Measurements from ENCODE around the gene GPATCH8. TPM values are rescaled to one million over a fixed set of nuclear protein-coding genes. Genes with fewer than 3 reads are reported as not detected.

Gene GPATCH8
- total and polyA plus RNA-seq, 5 donors from 2014 or later = 24.0 to 87.7 (median 25.5) TPM

DNA sequence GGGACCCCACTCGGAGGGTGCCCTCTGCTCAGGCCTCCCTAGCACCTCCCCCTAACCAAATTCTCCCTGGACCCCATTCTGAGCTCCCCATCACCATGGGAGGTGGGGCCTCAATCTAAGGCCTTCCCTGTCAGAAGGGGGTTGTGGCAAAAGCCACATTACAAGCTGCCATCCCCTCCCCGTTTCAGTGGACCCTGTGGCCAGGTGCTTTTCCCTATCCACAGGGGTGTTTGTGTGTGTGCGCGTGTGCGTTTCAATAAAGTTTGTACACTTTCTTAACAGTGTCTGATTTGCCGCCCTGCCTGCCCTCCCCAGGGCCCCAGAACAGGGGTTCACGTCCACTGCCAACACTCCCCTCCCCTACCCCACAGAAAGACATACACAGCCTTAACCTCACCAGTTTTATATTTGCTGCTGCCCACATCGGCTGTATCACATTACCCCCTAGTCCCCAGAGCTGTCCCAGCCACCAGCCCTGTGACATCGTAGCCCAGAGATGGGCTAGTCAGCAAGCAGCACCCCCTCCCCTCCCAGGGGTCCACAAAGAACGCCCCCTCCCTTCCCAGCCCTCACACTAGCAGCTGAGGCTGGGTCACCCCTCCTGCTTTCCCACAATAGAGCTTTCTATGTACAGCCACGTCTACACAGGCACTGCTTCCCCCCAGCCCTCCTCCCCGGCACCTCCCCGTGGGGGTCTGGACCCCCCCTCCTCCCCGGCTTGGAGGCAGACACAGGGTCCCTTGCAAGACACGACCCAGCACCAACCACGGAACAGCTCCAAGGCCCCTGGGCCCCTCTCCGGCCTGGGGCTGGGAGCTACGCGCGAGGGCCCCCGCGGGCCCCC is 150.2 kb downstream of the GPATCH8 start:
- Mint-ChIP-seq H3K4me1 (peaks cover 0 to 12% (median 1%) of the 10 kb centered on the region in 4 donors), H3K36me3 (no peaks in the 10 kb centered on the region), H3K27me3 (peaks cover 17% of the 10 kb centered on the region), H3K9me3 (peaks cover 0 to 2% (median 0%) of the 10 kb centered on the region in 7 donors), H3K4me3 (peak overlapping the region; percentile 10 to 79 (median 64)), H3K27ac (peak overlapping the region; percentile 38 to 89 (median 86))
- no peak for ATAC-seq (ENCODE audit: low read depth in 2 of 2)
- no peak overlapping the region for H3K4me3 ChIP-seq (ENCODE audit: low read depth, low read length)
- no peaks in the 10 kb centered on the region for H3K36me3 ChIP-seq (ENCODE audit: control insufficient read depth, insufficient read depth, low read length)
- H3K4me1 ChIP-seq (ENCODE audit: control insufficient read depth, insufficient read depth, low read length, poor library complexity, severe bottlenecking) = peaks cover 7% of the 10 kb centered on the region
- no peaks in the 10 kb centered on the region for H3K9me3 ChIP-seq (ENCODE audit: control insufficient read depth in 2 of 2, low read length in 2 of 2)
- H3K27me3 ChIP-seq (ENCODE audit: control insufficient read depth, insufficient read depth, low read length) = no peaks in the 10 kb centered on the region
- H3K27ac ChIP-seq (ENCODE audit: insufficient read depth, low read length, poor library complexity, severe bottlenecking) = no peak overlapping the region
- DNase-seq = no peak

GRCh38 chr17:44351961-44352827 is 151.0 kb downstream of the GPATCH8 start:
- Mint-ChIP-seq H3K4me1 (peaks cover 0 to 12% (median 1%) of the 10 kb centered on the region in 4 donors), H3K9me3 (peaks cover 0 to 2% (median 0%) of the 10 kb centered on the region in 7 donors), H3K36me3 (no peaks in the 10 kb centered on the region), H3K4me3 (peak overlapping the region; percentile 41 to 79 (median 62)), H3K27ac (no peak overlapping the region), H3K27me3 (peaks cover 17% of the 10 kb centered on the region)
- Histone ChIP-seq H3K27me3 (ENCODE audit: control insufficient read depth, insufficient read depth, low read length) (no peaks in the 10 kb centered on the region), H3K36me3 (ENCODE audit: control insufficient read depth, insufficient read depth, low read length) (no peaks in the 10 kb centered on the region), H3K4me3 (ENCODE audit: low read depth, low read length) (no peak overlapping the region), H3K9me3 (ENCODE audit: control insufficient read depth in 2 of 2, low read length in 2 of 2) (no peaks in the 10 kb centered on the region), H3K27ac (ENCODE audit: insufficient read depth, low read length, poor library complexity, severe bottlenecking) (no peak overlapping the region), H3K4me1 (ENCODE audit: control insufficient read depth, insufficient read depth, low read length, poor library complexity, severe bottlenecking) (peaks cover 7% of the 10 kb centered on the region)
- DNase-seq = no peak
- ATAC-seq (ENCODE audit: low read depth in 2 of 2) = no peak

DNA sequence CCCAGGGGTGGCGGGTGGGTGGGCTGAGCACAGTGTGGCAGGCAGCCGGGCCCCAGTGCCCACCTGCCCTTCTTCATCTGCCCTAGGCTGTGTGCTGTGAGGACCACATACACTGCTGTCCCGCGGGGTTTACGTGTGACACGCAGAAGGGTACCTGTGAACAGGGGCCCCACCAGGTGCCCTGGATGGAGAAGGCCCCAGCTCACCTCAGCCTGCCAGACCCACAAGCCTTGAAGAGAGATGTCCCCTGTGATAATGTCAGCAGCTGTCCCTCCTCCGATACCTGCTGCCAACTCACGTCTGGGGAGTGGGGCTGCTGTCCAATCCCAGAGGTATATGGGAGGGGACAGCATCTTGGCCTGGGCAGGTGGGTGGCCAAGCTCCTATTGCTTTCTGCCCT is 151.7 kb downstream of the GPATCH8 start:
- peaks cover 0 to 2% (median 0%) of the 10 kb centered on the region in 7 donors for H3K9me3 Mint-ChIP-seq
- DNase-seq (no peak), ATAC-seq (ENCODE audit: low read depth in 2 of 2) (no peak)
- Histone ChIP-seq H3K9me3 (ENCODE audit: control insufficient read depth in 2 of 2, low read length in 2 of 2) (no peaks in the 10 kb centered on the region), H3K36me3 (ENCODE audit: control insufficient read depth, insufficient read depth, low read length) (no peaks in the 10 kb centered on the region), H3K27ac (ENCODE audit: insufficient read depth, low read length, poor library complexity, severe bottlenecking) (no peak overlapping the region), H3K27me3 (ENCODE audit: control insufficient read depth, insufficient read depth, low read length) (no peaks in the 10 kb centered on the region), H3K4me3 (ENCODE audit: low read depth, low read length) (no peak overlapping the region), H3K4me1 (ENCODE audit: control insufficient read depth, insufficient read depth, low read length, poor library complexity, severe bottlenecking) (peaks cover 7% of the 10 kb centered on the region)
- H3K27ac Mint-ChIP-seq = no peak overlapping the region
- H3K36me3 Mint-ChIP-seq = no peaks in the 10 kb centered on the region
- H3K27me3 Mint-ChIP-seq = peaks cover 17% of the 10 kb centered on the region
- peak overlapping the region in 2 of 4 donors; percentile 10 to 66 for H3K4me3 Mint-ChIP-seq
- peaks cover 0 to 14% (median 2%) of the 10 kb centered on the region in 4 donors for H3K4me1 Mint-ChIP-seq

GRCh38 chr17:44350733-44351226 is 152.4 kb downstream of the GPATCH8 start:
- H3K27ac Mint-ChIP-seq = no peak overlapping the region
- peaks cover 0 to 2% (median 0%) of the 10 kb centered on the region in 7 donors for H3K9me3 Mint-ChIP-seq
- H3K4me3 ChIP-seq (ENCODE audit: low read depth, low read length) = no peak overlapping the region
- peaks cover 12% of the 10 kb centered on the region for H3K4me1 ChIP-seq (ENCODE audit: control insufficient read depth, insufficient read depth, low read length, poor library complexity, severe bottlenecking)
- H3K9me3 ChIP-seq (ENCODE audit: control insufficient read depth in 2 of 2, low read length in 2 of 2) = no peaks in the 10 kb centered on the region
- H3K36me3 ChIP-seq (ENCODE audit: control insufficient read depth, insufficient read depth, low read length) = no peaks in the 10 kb centered on the region
- ATAC-seq (ENCODE audit: low read depth in 2 of 2) = peak; percentile 58 to 66
- H3K4me1 Mint-ChIP-seq = peaks cover 0 to 21% (median 8%) of the 10 kb centered on the region in 4 donors
- DNase-seq = peak; percentile 46 to 74 (median 67)
- peaks cover 15% of the 10 kb centered on the region for H3K27me3 Mint-ChIP-seq
- H3K4me3 Mint-ChIP-seq = peak overlapping the region in 2 of 4 donors; percentile 11 to 81
- no peaks in the 10 kb centered on the region for H3K36me3 Mint-ChIP-seq
- no peak overlapping the region for H3K27ac ChIP-seq (ENCODE audit: insufficient read depth, low read length, poor library complexity, severe bottlenecking)
- no peaks in the 10 kb centered on the region for H3K27me3 ChIP-seq (ENCODE audit: control insufficient read depth, insufficient read depth, low read length)

DNA sequence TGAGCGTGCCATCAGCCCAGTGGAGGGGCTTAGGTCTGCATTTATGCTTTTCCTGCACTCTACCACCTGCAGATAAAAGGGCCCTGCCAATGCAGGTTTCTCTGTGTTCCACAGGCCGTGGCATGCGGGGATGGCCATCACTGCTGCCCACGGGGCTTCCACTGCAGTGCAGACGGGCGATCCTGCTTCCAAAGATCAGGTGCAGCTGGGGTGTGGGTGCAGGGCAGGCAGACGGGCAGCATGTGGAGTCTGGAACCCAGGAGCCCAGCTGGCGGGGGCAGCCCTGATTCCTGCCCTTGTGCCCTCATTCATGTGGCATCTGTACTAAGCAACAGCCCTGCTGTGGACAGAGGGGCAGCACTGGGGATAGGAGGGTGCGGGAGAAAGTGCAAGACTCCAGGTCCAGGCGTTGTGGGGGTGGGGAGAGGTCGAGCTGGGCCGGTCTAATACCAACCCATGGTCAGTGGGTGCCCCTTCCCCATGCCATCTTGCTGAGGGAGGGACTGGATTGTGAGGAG is 153.6 kb downstream of the GPATCH8 start:
- no peak overlapping the region for H3K4me3 ChIP-seq (ENCODE audit: low read depth, low read length)
- Mint-ChIP-seq H3K27me3 (peaks cover 14% of the 10 kb centered on the region), H3K9me3 (peaks cover 0 to 2% (median 0%) of the 10 kb centered on the region in 7 donors), H3K36me3 (no peaks in the 10 kb centered on the region), H3K4me1 (peaks cover 0 to 26% (median 15%) of the 10 kb centered on the region in 4 donors), H3K4me3 (no peak overlapping the region), H3K27ac (no peak overlapping the region)
- H3K27me3 ChIP-seq (ENCODE audit: control insufficient read depth, insufficient read depth, low read length) = no peaks in the 10 kb centered on the region
- DNase-seq = no peak
- H3K27ac ChIP-seq (ENCODE audit: insufficient read depth, low read length, poor library complexity, severe bottlenecking) = no peak overlapping the region
- H3K36me3 ChIP-seq (ENCODE audit: control insufficient read depth, insufficient read depth, low read length) = no peaks in the 10 kb centered on the region
- H3K9me3 ChIP-seq (ENCODE audit: control insufficient read depth in 2 of 2, low read length in 2 of 2) = no peaks in the 10 kb centered on the region
- H3K4me1 ChIP-seq (ENCODE audit: control insufficient read depth, insufficient read depth, low read length, poor library complexity, severe bottlenecking) = peaks cover 22% of the 10 kb centered on the region
- no peak for ATAC-seq (ENCODE audit: low read depth in 2 of 2)

DNA sequence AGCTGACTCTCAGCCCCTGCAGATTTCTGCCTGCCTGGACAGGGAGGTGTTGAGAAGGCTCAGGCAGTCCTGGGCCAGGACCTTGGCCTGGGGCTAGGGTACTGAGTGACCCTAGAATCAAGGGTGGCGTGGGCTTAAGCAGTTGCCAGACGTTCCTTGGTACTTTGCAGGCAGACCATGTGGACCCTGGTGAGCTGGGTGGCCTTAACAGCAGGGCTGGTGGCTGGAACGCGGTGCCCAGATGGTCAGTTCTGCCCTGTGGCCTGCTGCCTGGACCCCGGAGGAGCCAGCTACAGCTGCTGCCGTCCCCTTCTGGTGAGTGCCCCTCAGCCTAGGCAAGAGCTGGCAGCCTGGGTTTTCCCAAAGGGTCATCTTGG is 154.2 kb downstream of the GPATCH8 start:
- Mint-ChIP-seq H3K4me1 (peaks cover 0 to 30% (median 15%) of the 10 kb centered on the region in 4 donors), H3K4me3 (peak overlapping the region in 1 of 4 donors; percentile 24), H3K27me3 (peaks cover 14% of the 10 kb centered on the region), H3K36me3 (no peaks in the 10 kb centered on the region), H3K9me3 (peaks cover 0 to 2% (median 0%) of the 10 kb centered on the region in 7 donors), H3K27ac (no peak overlapping the region)
- H3K27ac ChIP-seq (ENCODE audit: insufficient read depth, low read length, poor library complexity, severe bottlenecking) = no peak overlapping the region
- H3K36me3 ChIP-seq (ENCODE audit: control insufficient read depth, insufficient read depth, low read length) = no peaks in the 10 kb centered on the region
- ATAC-seq (ENCODE audit: low read depth in 2 of 2) = no peak
- H3K4me3 ChIP-seq (ENCODE audit: low read depth, low read length) = no peak overlapping the region
- no peaks in the 10 kb centered on the region for H3K27me3 ChIP-seq (ENCODE audit: control insufficient read depth, insufficient read depth, low read length)
- H3K4me1 ChIP-seq (ENCODE audit: control insufficient read depth, insufficient read depth, low read length, poor library complexity, severe bottlenecking) = peaks cover 26% of the 10 kb centered on the region
- no peaks in the 10 kb centered on the region for H3K9me3 ChIP-seq (ENCODE audit: control insufficient read depth in 2 of 2, low read length in 2 of 2)
- no peak for DNase-seq

- Mint-ChIP-seq H3K4me3 (peak overlapping the region in 1 of 4 donors; percentile 24), H3K27me3 (peaks cover 14% of the 10 kb centered on the region), H3K4me1 (peaks cover 0 to 30% (median 15%) of the 10 kb centered on the region in 4 donors), H3K9me3 (peaks cover 0 to 2% (median 0%) of the 10 kb centered on the region in 7 donors), H3K27ac (peak overlapping the region in 1 of 3 donors; percentile 42), H3K36me3 (no peaks in the 10 kb centered on the region)
- Histone ChIP-seq H3K36me3 (ENCODE audit: control insufficient read depth, insufficient read depth, low read length) (no peaks in the 10 kb centered on the region), H3K27me3 (ENCODE audit: control insufficient read depth, insufficient read depth, low read length) (no peaks in the 10 kb centered on the region), H3K9me3 (ENCODE audit: control insufficient read depth in 2 of 2, low read length in 2 of 2) (no peaks in the 10 kb centered on the region), H3K4me1 (ENCODE audit: control insufficient read depth, insufficient read depth, low read length, poor library complexity, severe bottlenecking) (peaks cover 22% of the 10 kb centered on the region), H3K27ac (ENCODE audit: insufficient read depth, low read length, poor library complexity, severe bottlenecking) (no peak overlapping the region), H3K4me3 (ENCODE audit: low read depth, low read length) (no peak overlapping the region)
- ATAC-seq (ENCODE audit: low read depth in 2 of 2) (peak in 1 of 2 donors; percentile 10), DNase-seq (no peak)
Observed at GRCh38 chr17:44348234-44348987, 154.8 kb downstream of the GPATCH8 start.

Data from CD4-positive, CD25-positive, alpha-beta regulatory T cell (primary cell).